Measurements from ENCODE around the gene SNAP29.

DNA sequence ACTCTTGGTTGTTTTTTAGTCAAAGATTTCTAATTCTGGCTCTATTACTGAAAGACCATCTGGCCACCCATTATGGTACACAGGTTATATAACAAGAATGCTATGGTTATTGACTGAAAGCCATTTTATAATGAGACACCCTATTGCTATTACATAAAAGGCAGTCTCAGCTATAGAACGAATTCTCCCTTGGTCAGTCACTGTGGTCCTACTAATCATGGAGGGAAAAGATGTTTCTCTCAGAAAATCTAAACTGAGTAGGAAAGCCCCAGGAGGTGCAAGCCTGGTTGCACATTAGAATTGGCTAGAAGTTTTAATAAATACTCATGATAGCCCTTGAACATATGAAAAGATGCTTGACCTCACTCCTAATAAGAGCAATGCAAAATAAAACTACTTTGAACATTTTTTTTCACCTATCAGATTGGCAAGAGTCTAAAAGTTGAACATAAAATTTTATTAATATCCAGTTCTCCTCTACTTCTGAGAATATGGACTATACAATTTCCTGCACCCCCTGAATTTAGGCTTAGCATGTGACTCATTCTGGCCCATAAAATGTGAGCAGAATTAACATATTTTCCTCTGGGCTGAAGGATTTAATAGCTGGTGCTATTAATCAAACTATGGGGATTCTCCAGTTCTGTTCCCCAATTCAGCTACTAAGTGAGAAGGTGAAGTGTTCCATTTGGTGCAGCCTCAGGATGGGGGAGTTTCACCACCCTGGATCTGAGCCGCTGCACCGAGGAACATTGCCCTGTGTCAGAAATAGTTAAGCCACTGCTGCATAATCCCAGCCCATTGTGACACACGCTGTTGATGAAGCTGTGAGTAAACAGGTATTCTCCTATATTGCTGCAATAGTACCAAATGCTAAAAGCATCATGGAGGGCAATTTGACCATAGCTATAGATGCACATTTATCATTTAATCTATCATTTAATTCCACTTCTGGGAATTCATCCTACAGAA, 46.9 kb downstream of the SNAP29 start:
- no peak for TF ChIP-seq POLR2A (IDR thresholded peaks at IDR 0.05; ENCODE audit: low read depth, low read length)
- TF ChIP-seq POLR2AphosphoS5 (IDR thresholded peaks at IDR 0.05; ENCODE audit: low read depth, low read length), result no peak

Data from GM12892 (cell line).